T-helper 2 cell (primary cell): ENCODE results near the gene SYCE1.
A peak's percentile ranks its signal among the peaks of the same experiment; 100 is the strongest.

ENCODE experiments used
- DNase-seq, 5 experiments: peaks; one replicate each; pipeline versions ENCODE4 v3.0.0 to v3.0.0-alpha.2; 2012 to 2022

The SYCE1 gene

DNA sequence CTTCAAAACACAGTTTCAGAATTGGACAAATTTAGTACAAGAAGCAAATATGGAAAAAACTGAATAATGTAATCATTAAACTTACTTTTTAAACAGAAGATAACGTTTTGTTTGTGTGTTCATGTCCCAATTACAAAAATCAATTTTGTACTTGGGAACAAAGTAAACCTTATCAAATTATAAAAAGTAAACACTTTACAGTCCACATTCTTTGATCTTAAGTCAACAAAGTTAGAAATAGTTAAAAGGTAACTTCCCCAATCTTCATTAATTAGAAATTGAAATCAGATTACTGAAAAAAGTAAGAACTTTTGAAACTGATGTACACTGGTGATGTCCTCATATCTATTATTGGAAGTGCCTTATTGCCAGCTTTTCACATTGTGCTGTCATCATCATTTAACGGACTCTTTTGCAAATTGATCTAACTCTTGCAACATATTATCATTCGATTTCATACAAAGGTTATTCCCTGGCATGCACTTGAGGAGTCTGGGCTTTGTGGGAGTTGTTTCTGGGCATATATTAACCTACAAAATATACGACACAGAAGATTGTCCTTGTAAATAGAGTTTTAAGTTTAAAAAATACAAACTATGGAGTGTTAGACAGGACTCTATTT lies 53.4 kb downstream of the SYCE1 start:
- no peak for DNase-seq

DNA sequence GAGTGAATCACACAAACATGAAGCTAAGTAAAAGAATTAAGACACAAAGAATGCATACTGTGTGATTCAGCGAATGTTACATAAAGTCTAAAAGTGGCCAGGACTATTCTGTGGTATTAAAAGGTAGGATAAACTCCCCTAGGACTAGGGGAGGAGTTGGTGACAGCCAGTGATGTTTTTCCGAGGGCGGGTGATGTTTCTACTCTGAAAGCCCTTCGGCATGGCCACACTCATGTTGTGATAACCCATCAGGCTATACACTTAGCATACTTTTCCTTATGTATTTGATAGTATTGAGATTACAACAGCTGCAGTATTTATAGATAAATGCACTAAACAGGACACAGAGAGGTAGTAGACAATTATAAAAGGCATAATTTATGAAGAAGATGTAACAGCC lies 54.0 kb downstream of the SYCE1 start:
- DNase-seq, result no peak

DNA sequence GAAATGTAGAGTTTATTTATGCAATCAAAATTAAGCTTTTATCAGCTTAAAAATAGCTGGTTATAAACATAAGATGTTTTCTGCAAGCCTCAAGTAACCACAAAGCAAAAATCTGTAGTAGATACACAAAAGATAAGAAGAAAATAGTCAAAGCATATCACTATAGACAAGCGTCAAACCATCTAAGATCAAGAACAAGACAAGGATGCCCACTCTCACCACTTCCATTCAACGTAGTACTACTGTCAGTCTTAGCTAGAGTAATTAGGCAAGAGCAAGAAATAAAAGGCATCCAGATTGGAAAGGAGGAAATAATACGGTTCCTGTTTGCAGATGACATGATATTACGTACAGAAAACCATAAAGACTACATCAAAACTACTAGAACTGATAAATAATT lies 55.7 kb downstream of the SYCE1 start:
- DNase-seq, result peak in 1 of 5 experiments; percentile 78
